Duodenal mucosa (tissue), 2 donors: ENCODE measurements around the gene NTN3.

Experiments
- H3K27ac ChIP-seq: one replicate; pipeline ENCODE4 v1.7.0; 2013; ENCODE audit warnings: low read depth, low read length
- H3K27me3 ChIP-seq, 2 donors: one replicate each; pipeline ENCODE4 v1.7.0; 2013; ENCODE audit warnings: low read length in 2 of 2, control low read depth in 1 of 2; ENCODE audit not compliant: insufficient read depth in 2 of 2, control insufficient read depth in 1 of 2
- H3K36me3 ChIP-seq, 2 donors: one replicate each; pipeline ENCODE4 v1.7.0; 2013; ENCODE audit warnings: low read length in 2 of 2, control low read depth in 1 of 2; ENCODE audit not compliant: insufficient read depth in 2 of 2, control insufficient read depth in 1 of 2
- H3K4me1 ChIP-seq, 2 donors: one replicate each; pipeline ENCODE4 v1.7.0; 2013; ENCODE audit warnings: low read length in 2 of 2, control low read depth in 1 of 2; ENCODE audit not compliant: insufficient read depth in 2 of 2, control insufficient read depth in 1 of 2
- H3K4me3 ChIP-seq, 2 donors: one replicate each; pipeline ENCODE4 v1.7.0; 2013; ENCODE audit warnings: low read length in 2 of 2, low read depth in 1 of 2
- H3K9ac ChIP-seq, 2 donors: one replicate each; pipeline ENCODE4 v1.7.0; 2013; ENCODE audit warnings: low read length in 2 of 2, low read depth in 1 of 2
- H3K9me3 ChIP-seq, 2 donors: one replicate each; pipeline ENCODE4 v1.7.0; 2013; ENCODE audit warnings: low read length in 2 of 2, control low read depth in 1 of 2; ENCODE audit not compliant: control insufficient read depth in 1 of 2

Gene NTN3

GRCh38 chr16:2471016-2471652, at the start of gene NTN3:
Gene NTN3 (plus strand): TSS chr16:2471297. CDS start chr16:2471702, 405 bp downstream.
- H3K27ac ChIP-seq: no peak within 1 kb of the TSS
- H3K9ac ChIP-seq: no peak within 1 kb of the TSS
- H3K4me3 ChIP-seq: no peak within 1 kb of the TSS
- peaks cover 39 to 56% of the 10 kb centered on the region in 2 donors for H3K27me3 ChIP-seq
- no peaks in the 10 kb centered on the region for H3K36me3 ChIP-seq
- no peaks in the 10 kb centered on the region for H3K9me3 ChIP-seq
- H3K4me1 ChIP-seq: peaks cover 12 to 15% of the 10 kb centered on the region in 2 donors

DNA sequence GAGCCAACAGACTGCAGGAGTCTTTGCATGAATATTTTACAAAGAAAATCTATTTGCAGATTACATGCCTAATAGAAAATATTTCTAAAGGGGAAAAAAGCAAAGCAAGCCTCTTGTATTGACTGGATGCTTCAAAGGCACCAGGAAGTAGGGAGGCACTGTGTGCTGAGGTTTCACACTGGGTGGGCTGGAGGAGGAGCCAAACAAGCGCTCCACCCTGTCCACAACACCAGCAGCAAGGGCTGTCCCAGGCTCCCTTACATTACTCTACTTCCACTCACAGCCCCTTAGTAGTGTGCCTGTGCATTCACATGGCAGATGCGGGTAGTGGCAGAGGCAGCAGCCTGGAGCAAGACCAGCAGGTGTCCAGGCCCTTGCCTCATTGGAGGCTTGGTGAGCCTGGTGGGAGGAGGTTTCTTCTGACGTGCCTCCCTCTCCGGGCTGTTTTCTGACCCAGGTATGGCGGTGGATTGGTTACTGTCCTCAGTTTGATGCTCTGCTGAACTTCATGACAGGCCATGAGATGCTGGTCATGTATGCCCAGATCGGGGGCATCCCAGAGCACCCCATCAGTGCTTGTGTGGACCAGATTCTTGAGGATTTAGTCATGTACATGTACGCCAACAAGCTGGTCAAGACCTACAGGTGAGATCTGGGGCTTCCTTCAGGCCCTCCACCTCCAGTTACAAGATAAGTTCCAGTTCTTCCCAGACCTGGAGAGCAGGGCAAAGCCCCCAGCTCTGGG, 48.8 kb upstream of the NTN3 start:
- H3K9ac ChIP-seq: no peak overlapping the region
- H3K4me3 ChIP-seq: no peak overlapping the region
- H3K27ac ChIP-seq: no peak overlapping the region
- no peaks in the 10 kb centered on the region for H3K27me3 ChIP-seq
- no peaks in the 10 kb centered on the region for H3K9me3 ChIP-seq
- H3K36me3 ChIP-seq: no peaks in the 10 kb centered on the region
- no peaks in the 10 kb centered on the region for H3K4me1 ChIP-seq

- H3K9me3 ChIP-seq: no peaks in the 10 kb centered on the region
- H3K4me3 ChIP-seq: no peak overlapping the region
- H3K9ac ChIP-seq: no peak overlapping the region
- no peaks in the 10 kb centered on the region for H3K36me3 ChIP-seq
- H3K4me1 ChIP-seq: peaks cover 0 to 8% of the 10 kb centered on the region in 2 donors
- no peaks in the 10 kb centered on the region for H3K27me3 ChIP-seq
- no peak overlapping the region for H3K27ac ChIP-seq
These were observed 46.8 kb upstream of the NTN3 start for GRCh38 chr16:2424061-2425007.

DNA sequence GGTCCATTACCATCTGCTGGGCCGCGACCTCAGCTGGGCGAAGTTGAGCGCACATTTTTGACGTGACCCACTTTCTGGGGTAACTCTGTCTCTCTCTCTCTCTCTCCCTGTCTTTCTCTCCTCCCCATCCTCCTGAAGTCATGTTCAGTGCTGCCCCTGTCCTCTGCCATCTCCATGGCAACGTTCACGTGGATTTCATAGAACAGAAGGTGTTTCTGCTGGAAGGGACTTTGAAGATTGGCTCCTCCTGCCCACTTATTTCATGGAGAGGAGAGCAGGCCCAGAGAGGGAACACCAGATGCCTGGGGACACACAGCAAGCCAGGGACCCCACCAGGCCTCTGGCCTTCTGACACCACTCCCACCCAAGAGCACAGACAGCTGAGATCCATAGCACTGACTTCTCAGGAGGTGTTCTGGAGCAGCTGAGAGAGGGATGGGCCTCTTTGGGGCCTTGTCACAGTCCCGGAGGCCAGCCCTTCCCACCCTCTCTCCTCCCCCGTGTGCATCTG, 46.0 kb upstream of the NTN3 start:
- Histone ChIP-seq H3K9ac (no peak overlapping the region), H3K9me3 (no peaks in the 10 kb centered on the region), H3K4me1 (peaks cover 2 to 11% of the 10 kb centered on the region in 2 donors), H3K36me3 (no peaks in the 10 kb centered on the region), H3K27ac (no peak overlapping the region), H3K27me3 (no peaks in the 10 kb centered on the region), H3K4me3 (no peak overlapping the region)

- no peaks in the 10 kb centered on the region for H3K27me3 ChIP-seq
- H3K4me3 ChIP-seq: no peak overlapping the region
- H3K4me1 ChIP-seq: peaks cover 9 to 20% of the 10 kb centered on the region in 2 donors
- H3K27ac ChIP-seq: no peak overlapping the region
- H3K9ac ChIP-seq: no peak overlapping the region
- no peaks in the 10 kb centered on the region for H3K9me3 ChIP-seq
- H3K36me3 ChIP-seq: no peaks in the 10 kb centered on the region
These were observed 45.2 kb upstream of the NTN3 start for GRCh38 chr16:2425825-2426430.

DNA sequence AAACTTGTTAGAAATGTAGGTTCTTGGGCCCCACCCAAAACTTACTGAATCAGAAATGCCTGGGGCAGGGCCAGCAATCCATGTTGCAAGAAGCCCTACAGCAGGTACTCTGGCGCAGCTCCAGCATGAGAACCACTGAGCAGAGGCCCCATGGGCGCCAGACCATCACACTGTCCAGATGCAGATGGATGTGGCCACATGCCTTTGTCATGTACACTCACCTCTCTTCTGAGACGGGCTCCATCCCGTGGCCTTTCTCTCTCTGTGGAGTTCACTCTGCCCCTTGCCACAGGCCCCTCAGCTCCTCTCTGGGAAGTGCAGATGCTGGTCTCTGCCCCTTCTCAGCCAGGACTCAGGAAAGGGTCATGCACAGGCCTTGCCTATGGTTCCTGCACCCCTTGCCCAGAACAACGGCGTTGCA, 44.1 kb upstream of the NTN3 start:
- H3K27ac ChIP-seq: no peak overlapping the region
- H3K4me3 ChIP-seq: no peak overlapping the region
- H3K36me3 ChIP-seq: no peaks in the 10 kb centered on the region
- H3K27me3 ChIP-seq: no peaks in the 10 kb centered on the region
- H3K9ac ChIP-seq: no peak overlapping the region
- H3K4me1 ChIP-seq: peaks cover 9 to 22% of the 10 kb centered on the region in 2 donors
- no peaks in the 10 kb centered on the region for H3K9me3 ChIP-seq

GRCh38 chr16:2427526-2427925, 43.6 kb upstream of the NTN3 start:
- Histone ChIP-seq H3K4me1 (peaks cover 9 to 22% of the 10 kb centered on the region in 2 donors), H3K27ac (no peak overlapping the region), H3K27me3 (no peaks in the 10 kb centered on the region), H3K9me3 (no peaks in the 10 kb centered on the region), H3K36me3 (peaks cover 0 to 5% of the 10 kb centered on the region in 2 donors), H3K4me3 (no peak overlapping the region), H3K9ac (no peak overlapping the region)

- H3K36me3 ChIP-seq: peaks cover 0 to 12% of the 10 kb centered on the region in 2 donors
- H3K4me1 ChIP-seq: peaks cover 9 to 22% of the 10 kb centered on the region in 2 donors
- no peaks in the 10 kb centered on the region for H3K9me3 ChIP-seq
- H3K9ac ChIP-seq: peak overlapping the region; percentile 66 to 77
- no peak overlapping the region for H3K27ac ChIP-seq
- H3K4me3 ChIP-seq: peak overlapping the region; percentile 75 to 84
- no peaks in the 10 kb centered on the region for H3K27me3 ChIP-seq
These were observed 42.9 kb upstream of the NTN3 start for GRCh38 chr16:2428051-2428783.

GRCh38 chr16:2428784-2429033, 42.4 kb upstream of the NTN3 start:
- H3K4me3 ChIP-seq: peak overlapping the region; percentile 75 to 84
- H3K36me3 ChIP-seq: peaks cover 0 to 13% of the 10 kb centered on the region in 2 donors
- peaks cover 9 to 22% of the 10 kb centered on the region in 2 donors for H3K4me1 ChIP-seq
- no peaks in the 10 kb centered on the region for H3K9me3 ChIP-seq
- peak overlapping the region; percentile 66 to 77 for H3K9ac ChIP-seq
- H3K27ac ChIP-seq: no peak overlapping the region
- H3K27me3 ChIP-seq: no peaks in the 10 kb centered on the region
